KG1 (cell line): Measurements from ENCODE around the gene PALLD.
"Not testable (repeated sequence)": the region's sequence is repeated elsewhere in the genome, so short reads cannot be mapped to it uniquely, and the experiment has no call there.

ENCODE experiments used
- DNase-seq: peaks from one replicate; lab custom pipeline; 2025; lab: John Stamatoyannopoulos, UW

The PALLD gene

GRCh38 chr4:168491563-168491962, 5.3 kb upstream of the PALLD start:
- DNase-seq, result no peak

GRCh38 chr4:168498251-168498650, 1.4 kb downstream of the PALLD start:
- DNase-seq, result no peak

GRCh38 chr4:168499241-168499640, 2.4 kb downstream of the PALLD start:
- DNase-seq, result no peak

- no peak for DNase-seq
Measured at GRCh38 chr4:168501407-168501806, 4.6 kb downstream of the PALLD start.

- no peak for DNase-seq
Measured at GRCh38 chr4:168502861-168503260, 6.0 kb downstream of the PALLD start.

- no peak for DNase-seq
Measured at GRCh38 chr4:168503652-168504362, 7.0 kb downstream of the PALLD start.

GRCh38 chr4:168504526-168504925, 7.7 kb downstream of the PALLD start:
- no peak for DNase-seq

- DNase-seq, result no peak
Measured at GRCh38 chr4:168506014-168506413, 9.2 kb downstream of the PALLD start.

- no peak for DNase-seq
Measured at GRCh38 chr4:168507178-168507815, 10.4 kb downstream of the PALLD start.

GRCh38 chr4:168508683-168509082, 11.8 kb downstream of the PALLD start:
- no peak for DNase-seq

GRCh38 chr4:168509786-168510185, 12.9 kb downstream of the PALLD start:
- no peak for DNase-seq

GRCh38 chr4:168511780-168512489, 15.1 kb downstream of the PALLD start:
- DNase-seq, result no peak

- DNase-seq, result not testable (repeated sequence)
Measured at GRCh38 chr4:168513826-168514225, 17.0 kb downstream of the PALLD start.

- no peak for DNase-seq
Measured at GRCh38 chr4:168514249-168514852, 17.5 kb downstream of the PALLD start.

GRCh38 chr4:168515222-168516011, 18.6 kb downstream of the PALLD start:
- DNase-seq, result no peak

GRCh38 chr4:168516841-168517240, 20.0 kb downstream of the PALLD start:
- DNase-seq, result no peak

GRCh38 chr4:168519576-168519975, 22.7 kb downstream of the PALLD start:
- no peak for DNase-seq

- no peak for DNase-seq
Measured at GRCh38 chr4:168521721-168522120, 24.9 kb downstream of the PALLD start.

- no peak for DNase-seq
Measured at GRCh38 chr4:168522356-168522755, 25.5 kb downstream of the PALLD start.

- DNase-seq, result no peak
Measured at GRCh38 chr4:168522829-168523489, 26.1 kb downstream of the PALLD start.

GRCh38 chr4:168524006-168524405, 27.2 kb downstream of the PALLD start:
- DNase-seq, result no peak
